Adrenal gland (tissue), 5 donors: ENCODE results near the gene EFNA1.

Source experiments
- CTCF ChIP-seq, 6 experiments: fragments of 450-650 bp in 4 of 6; fragments of 200-600 bp in 2 of 6; sonication (generic) in 1 of 6; IDR thresholded peaks; 1 replicate in 5 of 6; 2 replicates in 1 of 6; pipeline versions ENCODE4 v1.5.1 to v1.8.0; 2016 to 2021; ENCODE audit warnings: antibody characterized with exemption in 6 of 6, mild to moderate bottlenecking in 2 of 6, moderate library complexity in 1 of 6
- POLR2A ChIP-seq, 2 donors: fragments of 450-650 bp; IDR thresholded peaks; one replicate each; pipeline ENCODE4 v1.6.1; 2017; ENCODE audit warnings: antibody characterized with exemption in 2 of 2, mild to moderate bottlenecking in 2 of 2, moderate library complexity in 1 of 2
- donor health status: DM: no; HTN: no; CAD: no.

GRCh38 chr1:155131285-155131684, 3.6 kb downstream of the EFNA1 start:
- no peak for TF ChIP-seq CTCF (IDR thresholded peaks at IDR 0.05)
- TF ChIP-seq POLR2A (IDR thresholded peaks at IDR 0.05) = no peak
